Mesenchymal stem cell (in vitro differentiated cells and primary cell): Measurements from ENCODE around the gene SCNN1A.

Experiments used
- DNase-seq: peaks from one replicate; pipeline ENCODE4 v3.0.0-alpha.2; 2013
- H2AFZ ChIP-seq: one replicate; pipeline ENCODE4 v1.6.1; 2013; ENCODE audit warnings: low read depth, mild to moderate bottlenecking, control low read depth, inconsistent platforms, low read length, moderate library complexity
- H2AK5ac ChIP-seq: 2 replicates; pipeline ENCODE4 v1.6.1; 2013; ENCODE audit warnings: low read length, moderate library complexity, mild to moderate bottlenecking, inconsistent platforms; ENCODE audit not compliant: severe bottlenecking
- H2BK120ac ChIP-seq: one replicate; pipeline ENCODE4 v1.6.1; 2013; ENCODE audit warnings: low read depth, mild to moderate bottlenecking, inconsistent platforms, low read length, moderate library complexity
- H2BK12ac ChIP-seq, 2 experiments: one replicate each; pipeline ENCODE4 v1.6.1; 2013; ENCODE audit warnings: inconsistent platforms in 2 of 2, low read length in 2 of 2, mild to moderate bottlenecking in 2 of 2, moderate library complexity in 2 of 2, control low read depth in 1 of 2
- H2BK15ac ChIP-seq: one replicate; pipeline ENCODE4 v1.6.1; 2013; ENCODE audit warnings: mild to moderate bottlenecking, low read depth, inconsistent platforms; ENCODE audit not compliant: poor library complexity, severe bottlenecking
- H2BK5ac ChIP-seq: 2 replicates; pipeline ENCODE4 v1.6.1; 2013; ENCODE audit warnings: low read depth, mild to moderate bottlenecking, low read length, control low read depth, inconsistent platforms; ENCODE audit not compliant: poor library complexity, severe bottlenecking
- H3K14ac ChIP-seq, 2 experiments: one replicate each; pipeline ENCODE4 v1.6.1; 2013; ENCODE audit warnings: inconsistent platforms in 2 of 2, low read length in 2 of 2, control low read depth in 1 of 2, mild to moderate bottlenecking in 1 of 2, moderate library complexity in 1 of 2
- H3K18ac ChIP-seq, 2 experiments: one replicate each; pipeline ENCODE4 v1.6.1; 2013; ENCODE audit warnings: inconsistent platforms in 2 of 2, low read length in 2 of 2, control low read depth in 1 of 2, low read depth in 1 of 2, mild to moderate bottlenecking in 1 of 2
- H3K23ac ChIP-seq, 2 experiments: one replicate each; pipeline ENCODE4 v1.6.1; 2013; ENCODE audit warnings: inconsistent platforms in 2 of 2, low read length in 2 of 2, mild to moderate bottlenecking in 2 of 2, moderate library complexity in 2 of 2, control low read depth in 1 of 2
- H3K27ac ChIP-seq: 2 replicates; pipeline ENCODE4 v1.5.1; 2013; ENCODE audit warnings: mild to moderate bottlenecking, moderate library complexity, low read length, control low read depth, inconsistent platforms; ENCODE audit not compliant: poor library complexity, severe bottlenecking
- H3K27me3 ChIP-seq, 2 experiments: 2 replicates each; pipeline versions ENCODE4 v1.6.1 to v1.7.0; 2013; ENCODE audit warnings: low read length in 2 of 2, mild to moderate bottlenecking in 2 of 2, moderate library complexity in 2 of 2, control low read depth in 1 of 2, inconsistent platforms in 1 of 2; ENCODE audit not compliant: control insufficient read depth in 1 of 2, insufficient read depth in 1 of 2
- H3K36me3 ChIP-seq, 2 experiments: 2 replicates each; pipeline versions ENCODE4 v1.6.1 to v1.7.0; 2013; ENCODE audit warnings: low read length in 2 of 2, control low read depth in 1 of 2, inconsistent platforms in 1 of 2, low read depth in 1 of 2, mild to moderate bottlenecking in 1 of 2; ENCODE audit not compliant: insufficient read depth in 2 of 2, control insufficient read depth in 1 of 2
- H3K4ac ChIP-seq, 2 experiments: one replicate each; pipeline ENCODE4 v1.6.1; 2013; ENCODE audit warnings: inconsistent platforms in 2 of 2, low read length in 2 of 2, mild to moderate bottlenecking in 2 of 2, moderate library complexity in 2 of 2, control low read depth in 1 of 2, low read depth in 1 of 2
- H3K4me1 ChIP-seq: 2 replicates; pipeline ENCODE4 v1.6.1; 2013; ENCODE audit warnings: low read depth, low read length, control low read depth; ENCODE audit not compliant: control insufficient read depth, insufficient read depth
- H3K4me2 ChIP-seq: 2 replicates; pipeline ENCODE4 v1.6.1; 2013; ENCODE audit warnings: low read length, mild to moderate bottlenecking, inconsistent platforms; ENCODE audit not compliant: poor library complexity, severe bottlenecking
- H3K4me3 ChIP-seq, 2 experiments: 2 replicates each; pipeline versions ENCODE4 v1.5.1 to v1.7.0; 2013; ENCODE audit warnings: low read length in 2 of 2, mild to moderate bottlenecking in 2 of 2, control low read depth in 1 of 2, low read depth in 1 of 2; ENCODE audit not compliant: insufficient read depth in 1 of 2
- H3K79me1 ChIP-seq: replicated peaks from 2 replicates; pipeline ENCODE4 v1.6.1; 2013; ENCODE audit warnings: mild to moderate bottlenecking, control low read depth, low read length, inconsistent platforms; ENCODE audit not compliant: poor library complexity, severe bottlenecking
- H3K9ac ChIP-seq: 2 replicates; pipeline ENCODE4 v1.7.0; 2013; ENCODE audit warnings: mild to moderate bottlenecking, low read length, moderate library complexity
- H3K9me3 ChIP-seq: 2 replicates; pipeline ENCODE4 v1.7.0; 2013; ENCODE audit warnings: mild to moderate bottlenecking, low read length; ENCODE audit not compliant: control insufficient read depth
- H4K8ac ChIP-seq: one replicate; pipeline ENCODE4 v1.6.1; 2013; ENCODE audit warnings: inconsistent platforms, mild to moderate bottlenecking, low read length, moderate library complexity
- H4K91ac ChIP-seq: one replicate; pipeline ENCODE4 v1.6.1; 2013; ENCODE audit warnings: mild to moderate bottlenecking, low read length, inconsistent platforms
- WGBS: methylation state at CpG from one replicate; pipeline ENCODE4 v1.1.7; 2013; ENCODE audit warnings: mixed read lengths; 5-methylcytosine and 5-hydroxymethylcytosine counted together

Gene SCNN1A

GRCh38 chr12:6341417-6342139 is 33.8 kb downstream of the SCNN1A start, which contains the start of gene TNFRSF1A:
Gene TNFRSF1A (minus strand): TSS chr12:6342076. CDS start chr12:6341814, 262 bp downstream.
- H3K9me3 ChIP-seq = no peaks in the 10 kb centered on the region
- peak within 1 kb of the TSS; percentile 95 for H4K91ac ChIP-seq
- peak within 1 kb of the TSS; percentile 81 for H2BK120ac ChIP-seq
- H2AK5ac ChIP-seq = peak within 1 kb of the TSS; percentile 79
- peak within 1 kb of the TSS; percentile 21 to 97 for H3K14ac ChIP-seq
- H3K4me2 ChIP-seq = peak within 1 kb of the TSS; percentile 76
- peak; percentile 89 for DNase-seq
- peak within 1 kb of the TSS; percentile 98 for H3K9ac ChIP-seq
- H2BK12ac ChIP-seq = peak within 1 kb of the TSS; percentile 92 to 96
- peak within 1 kb of the TSS; percentile 92 to 98 for H3K18ac ChIP-seq
- H3K23ac ChIP-seq = peak within 1 kb of the TSS in 1 of 2 experiments; percentile 96
- H3K4ac ChIP-seq = peak within 1 kb of the TSS; percentile 88 to 96
- H3K36me3 ChIP-seq = peaks cover 4 to 7% of the 10 kb centered on the region in 2 experiments
- no peaks in the 10 kb centered on the region for H3K27me3 ChIP-seq
- peak within 1 kb of the TSS; percentile 67 for H2BK5ac ChIP-seq
- peaks cover 31% of the 10 kb centered on the region for H3K4me1 ChIP-seq
- peak within 1 kb of the TSS; percentile 99 for H3K27ac ChIP-seq
- H3K4me3 ChIP-seq = peak within 1 kb of the TSS; percentile 70 to 96
- H3K79me1 ChIP-seq = peaks cover 4% of the 10 kb centered on the region
- H4K8ac ChIP-seq = peak within 1 kb of the TSS; percentile 79
- H2BK15ac ChIP-seq = peak within 1 kb of the TSS; percentile 66
- under 1% methylated on average over 19 of the region's 21 CpGs for WGBS
- H2AFZ ChIP-seq = no peak within 1 kb of the TSS

- Histone ChIP-seq H3K4me3 (peak overlapping the region; percentile 70 to 96), H3K4me1 (peaks cover 35% of the 10 kb centered on the region), H3K36me3 (peaks cover 4 to 7% of the 10 kb centered on the region in 2 experiments), H4K91ac (peak overlapping the region; percentile 86), H3K79me1 (peaks cover 4% of the 10 kb centered on the region), H3K4ac (peak overlapping the region; percentile 82 to 96), H3K9ac (peak overlapping the region; percentile 98), H2BK5ac (peak overlapping the region; percentile 67), H3K9me3 (no peaks in the 10 kb centered on the region), H4K8ac (peak overlapping the region; percentile 79), H2BK12ac (peak overlapping the region; percentile 14 to 84), H3K27ac (peak overlapping the region; percentile 99), H3K18ac (peak overlapping the region; percentile 92 to 98), H3K4me2 (peak overlapping the region; percentile 76), H3K14ac (peak overlapping the region; percentile 21 to 97), H2AFZ (no peak overlapping the region), H2BK15ac (peak overlapping the region; percentile 61), H3K23ac (peak overlapping the region in 1 of 2 experiments; percentile 96), H2BK120ac (peak overlapping the region; percentile 54), H2AK5ac (peak overlapping the region; percentile 49), H3K27me3 (no peaks in the 10 kb centered on the region)
- peak; percentile 4 for DNase-seq
- under 1% methylated on average over 14 of the region's 15 CpGs for WGBS
Measured at GRCh38 chr12:6340745-6341416, 34.5 kb downstream of the SCNN1A start.

GRCh38 chr12:6340032-6340638 is 35.2 kb downstream of the SCNN1A start:
- Histone ChIP-seq H3K27ac (peak overlapping the region; percentile 99), H3K4me2 (peak overlapping the region; percentile 76), H3K4me1 (peaks cover 35% of the 10 kb centered on the region), H3K23ac (peak overlapping the region in 1 of 2 experiments; percentile 9), H3K18ac (peak overlapping the region; percentile 92 to 98), H2AFZ (no peak overlapping the region), H3K9ac (peak overlapping the region; percentile 98), H2BK120ac (peak overlapping the region; percentile 36), H4K8ac (peak overlapping the region; percentile 12), H3K9me3 (no peaks in the 10 kb centered on the region), H4K91ac (no peak overlapping the region), H3K4me3 (peak overlapping the region; percentile 70 to 96), H2BK15ac (no peak overlapping the region), H3K27me3 (no peaks in the 10 kb centered on the region), H3K79me1 (peaks cover 3% of the 10 kb centered on the region), H3K14ac (peak overlapping the region in 1 of 2 experiments; percentile 97), H2AK5ac (peak overlapping the region; percentile 84), H3K4ac (peak overlapping the region; percentile 37 to 96), H3K36me3 (peaks cover 5 to 7% of the 10 kb centered on the region in 2 experiments), H2BK5ac (no peak overlapping the region), H2BK12ac (peak overlapping the region in 1 of 2 experiments; percentile 12)
- WGBS = 2% methylated on average over 9 of the region's 9 CpGs
- DNase-seq = peak; percentile 67
